ENCODE results near the gene ZBTB7C. TPM values are rescaled to one million over a fixed set of nuclear protein-coding genes. Genes with fewer than 3 reads are reported as not detected.

Gene ZBTB7C
- total RNA-seq, 2 donors from 2014 or later = not detected

GRCh38 chr18:48308027-48308635, 101.1 kb downstream of the ZBTB7C start:
- no peaks in the 10 kb centered on the region for H3K9me3 Mint-ChIP-seq
- no peaks in the 10 kb centered on the region for H3K36me3 Mint-ChIP-seq
- ATAC-seq = no peak

DNA sequence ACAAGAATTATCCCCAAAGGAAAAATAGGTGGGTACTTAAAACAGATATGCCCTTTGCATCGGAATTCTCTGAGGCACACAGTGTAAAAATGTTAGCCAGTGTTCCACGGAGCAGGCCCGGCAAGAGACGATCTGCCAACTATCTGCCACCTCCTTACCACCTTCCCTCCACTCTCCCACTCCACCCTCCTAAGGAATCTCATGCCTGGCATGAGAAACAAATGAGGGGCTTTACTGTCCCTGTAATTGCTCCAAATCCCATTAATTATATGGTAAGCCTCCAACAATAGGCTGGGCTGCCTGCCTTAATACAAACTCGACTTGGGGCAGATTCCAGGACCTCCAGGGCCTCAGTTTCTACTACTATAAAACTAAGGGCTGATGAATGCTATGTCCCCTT, 102.3 kb downstream of the ZBTB7C start:
- ATAC-seq (no peak), DNase-seq (ENCODE audit: low spot score in 2 of 2) (no peak)
- H3K9me3 Mint-ChIP-seq = no peaks in the 10 kb centered on the region
- H3K27ac Mint-ChIP-seq = no peak overlapping the region
- H3K36me3 Mint-ChIP-seq = no peaks in the 10 kb centered on the region

More at GRCh38 chr18:48308027-48308635, 101.1 kb downstream of the ZBTB7C start:
- H3K27ac Mint-ChIP-seq = no peak overlapping the region
- no peak for DNase-seq (ENCODE audit: low spot score in 2 of 2)

GRCh38 chr18:48304906-48305693, 104.1 kb downstream of the ZBTB7C start:
- DNase-seq (ENCODE audit: low spot score in 2 of 2) (no peak), ATAC-seq (no peak)
- Mint-ChIP-seq H3K36me3 (no peaks in the 10 kb centered on the region), H3K27ac (no peak overlapping the region), H3K9me3 (peaks cover 0 to 9% of the 10 kb centered on the region in 2 donors)

DNA sequence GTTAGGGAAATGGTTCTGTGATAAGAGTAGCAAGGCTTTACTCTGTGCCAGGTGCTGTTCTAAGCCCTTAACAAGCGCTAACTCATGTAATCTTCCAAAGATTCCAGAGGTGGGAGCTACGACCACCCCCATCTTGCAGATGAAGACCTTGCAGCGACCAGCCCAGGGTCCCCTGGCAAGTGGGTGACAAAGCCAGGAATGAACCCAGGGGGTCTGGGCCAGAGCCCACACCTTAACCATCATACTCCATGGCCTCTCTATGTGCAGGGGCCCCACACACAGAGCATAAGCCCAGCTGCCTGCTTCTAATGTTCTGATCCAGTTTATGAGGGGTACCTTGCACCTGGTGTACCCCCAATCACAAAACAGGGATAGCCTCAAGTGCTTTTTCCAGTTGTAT, 105.3 kb downstream of the ZBTB7C start:
- no peak for ATAC-seq
- Mint-ChIP-seq H3K27ac (no peak overlapping the region), H3K9me3 (peaks cover 0 to 9% of the 10 kb centered on the region in 2 donors), H3K36me3 (no peaks in the 10 kb centered on the region)
- DNase-seq (ENCODE audit: low spot score in 2 of 2) = no peak

- Mint-ChIP-seq H3K9me3 (peaks cover 0 to 9% of the 10 kb centered on the region in 2 donors), H3K36me3 (no peaks in the 10 kb centered on the region), H3K27ac (no peak overlapping the region)
- ATAC-seq = no peak
- no peak for DNase-seq (ENCODE audit: low spot score in 2 of 2)
Observed at GRCh38 chr18:48302736-48303135, 106.4 kb downstream of the ZBTB7C start.

DNA sequence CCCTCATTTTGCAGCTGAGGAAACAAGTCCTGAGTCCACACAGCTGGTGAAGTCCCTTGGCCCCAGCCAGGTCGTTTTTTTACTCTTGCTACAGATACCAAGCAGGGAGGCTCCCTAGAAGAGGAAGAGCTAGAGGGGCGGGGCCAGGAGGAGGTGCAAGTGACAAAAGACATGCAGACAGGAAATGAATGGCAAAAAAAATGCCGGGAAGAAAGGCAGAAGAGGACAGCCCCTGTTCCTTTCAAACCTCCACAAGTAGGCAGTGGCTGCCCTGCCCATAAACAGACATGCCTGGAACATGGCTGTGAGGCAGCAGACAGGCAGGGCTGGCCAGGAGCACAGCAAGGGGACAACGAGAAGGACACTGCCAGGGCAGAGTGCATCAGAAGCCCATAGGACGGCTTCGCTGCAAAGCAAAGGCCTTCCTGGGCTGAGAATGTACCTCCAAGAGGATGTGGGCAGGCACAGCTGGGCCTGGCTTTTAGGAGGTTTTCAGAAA, 108.7 kb downstream of the ZBTB7C start:
- ATAC-seq = peak; percentile 47 to 56
- H3K36me3 Mint-ChIP-seq = no peaks in the 10 kb centered on the region
- H3K27ac Mint-ChIP-seq = peak overlapping the region; percentile 47 to 85

GRCh38 chr18:48297139-48297538, 112.0 kb downstream of the ZBTB7C start:
- Mint-ChIP-seq H3K36me3 (no peaks in the 10 kb centered on the region), H3K9me3 (peaks cover 0 to 9% of the 10 kb centered on the region in 2 donors), H3K27ac (no peak overlapping the region)
- ATAC-seq = no peak
- no peak for DNase-seq (ENCODE audit: low spot score in 2 of 2)

More for the DNA sequence above, 108.7 kb downstream of the ZBTB7C start:
- DNase-seq (ENCODE audit: low spot score in 2 of 2) = peak in 1 of 2 donors; percentile 10
- H3K9me3 Mint-ChIP-seq = peaks cover 0 to 9% of the 10 kb centered on the region in 2 donors

DNA sequence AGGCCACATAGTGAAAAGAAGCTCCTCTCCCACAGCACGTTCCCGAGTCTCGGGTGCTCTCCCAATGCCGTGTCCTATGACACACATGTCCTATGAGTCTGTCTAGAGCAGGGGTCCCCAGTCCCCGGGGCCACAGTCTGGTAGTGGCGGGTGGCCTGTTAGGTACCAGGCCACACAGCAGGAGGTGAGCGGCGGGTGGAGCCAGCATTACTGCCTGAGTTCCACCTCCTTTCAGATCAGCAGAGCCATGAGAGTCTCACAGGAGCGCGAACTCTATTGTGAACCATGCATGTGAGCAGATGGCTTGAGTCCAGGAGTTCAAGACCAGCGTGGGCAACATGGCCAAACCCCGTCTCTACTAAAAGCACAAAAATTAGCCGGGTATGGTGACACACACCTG, 112.6 kb downstream of the ZBTB7C start:
- no peak for ATAC-seq
- H3K27ac Mint-ChIP-seq = peak overlapping the region in 1 of 2 donors; percentile 24

GRCh38 chr18:48295586-48296311, 113.4 kb downstream of the ZBTB7C start:
- DNase-seq (ENCODE audit: low spot score in 2 of 2) (no peak), ATAC-seq (no peak)
- Mint-ChIP-seq H3K36me3 (no peaks in the 10 kb centered on the region), H3K9me3 (peaks cover 0 to 6% of the 10 kb centered on the region in 2 donors), H3K27ac (no peak overlapping the region)

More for the DNA sequence above, 112.6 kb downstream of the ZBTB7C start:
- Mint-ChIP-seq H3K9me3 (peaks cover 0 to 9% of the 10 kb centered on the region in 2 donors), H3K36me3 (no peaks in the 10 kb centered on the region)
- no peak for DNase-seq (ENCODE audit: low spot score in 2 of 2)

DNA sequence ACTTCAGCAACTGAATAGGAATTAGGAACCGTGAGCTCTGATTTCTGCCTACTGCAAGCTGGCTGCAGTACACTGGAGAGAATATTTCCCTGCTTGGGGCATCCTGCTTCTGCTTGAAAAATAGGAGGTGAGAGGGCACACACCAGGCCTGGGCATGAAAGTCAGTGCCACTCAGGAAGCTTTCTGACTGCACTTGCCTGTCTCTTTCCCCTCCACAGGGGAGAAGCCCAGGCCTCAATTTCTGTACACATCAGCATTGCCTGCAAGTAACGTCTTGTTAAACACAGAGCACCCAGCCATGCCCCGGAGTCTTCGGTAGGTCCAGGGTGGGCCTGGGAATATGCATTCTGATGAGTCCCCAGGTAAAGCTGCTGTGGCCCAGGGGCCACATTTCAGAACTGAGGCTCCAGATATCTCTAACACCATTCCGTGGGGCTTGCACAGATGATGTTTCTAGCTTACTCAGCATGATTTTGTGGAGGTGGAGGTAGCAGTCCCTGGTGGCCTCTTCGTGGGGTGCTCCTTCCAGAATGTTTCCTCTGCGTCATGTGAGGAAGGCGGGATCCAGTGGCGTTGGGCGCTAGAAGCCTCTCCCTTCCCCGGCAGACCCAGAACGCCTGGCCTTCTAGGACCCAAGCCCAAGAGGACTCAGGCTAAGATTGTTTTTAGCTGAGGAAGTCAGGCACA, 114.1 kb downstream of the ZBTB7C start:
- Mint-ChIP-seq H3K9me3 (no peaks in the 10 kb centered on the region), H3K36me3 (no peaks in the 10 kb centered on the region), H3K27ac (no peak overlapping the region)
- DNase-seq (ENCODE audit: low spot score in 2 of 2) (no peak), ATAC-seq (no peak)

DNA sequence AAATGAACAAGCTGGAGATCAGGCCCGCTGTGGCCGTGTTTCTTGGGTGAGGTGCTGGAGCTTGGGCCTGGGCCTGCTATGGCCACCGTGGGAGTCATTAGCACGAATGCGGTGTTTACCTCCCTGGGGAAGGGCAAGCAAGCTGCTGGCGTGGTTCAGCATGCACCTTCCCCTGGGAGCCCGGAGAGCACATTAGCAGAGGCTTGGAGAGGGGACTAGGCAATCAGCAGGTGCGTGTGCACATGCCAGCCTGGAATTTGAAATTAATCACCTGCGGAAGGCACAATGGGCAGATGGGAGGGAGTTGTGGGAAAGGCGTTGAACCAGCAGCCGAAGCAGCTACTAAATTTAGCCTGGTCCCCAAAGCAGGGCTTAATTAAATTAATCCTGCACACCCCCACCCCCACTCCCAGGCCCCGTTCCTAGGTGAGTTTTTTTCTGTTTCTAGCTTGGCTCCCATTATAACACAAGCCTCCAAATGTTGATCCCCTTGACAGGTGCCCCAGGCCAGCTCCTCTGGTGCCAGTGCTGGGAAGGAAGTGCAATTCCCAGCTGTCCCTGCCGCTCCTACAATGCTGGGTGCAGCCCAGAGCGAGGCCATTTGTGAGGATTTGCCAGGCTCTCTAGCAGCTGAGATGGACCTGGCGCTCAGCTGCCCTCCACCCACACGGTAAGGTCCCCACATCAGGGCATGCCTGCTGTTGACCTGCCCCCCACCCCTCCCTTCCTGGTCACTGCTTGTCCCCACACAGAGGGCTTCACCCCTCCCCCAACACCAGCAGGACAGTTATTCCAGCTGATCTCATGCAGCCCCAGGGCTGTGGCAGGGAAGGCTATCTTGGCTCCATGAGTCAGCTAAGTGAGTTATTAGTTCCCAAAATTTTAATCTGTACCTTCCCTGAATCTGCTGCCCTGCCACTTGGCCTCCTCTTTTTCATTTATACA, 115.0 kb downstream of the ZBTB7C start:
- DNase-seq (ENCODE audit: low spot score in 2 of 2) (no peak), ATAC-seq (no peak)
- Mint-ChIP-seq H3K27ac (no peak overlapping the region), H3K36me3 (no peaks in the 10 kb centered on the region), H3K9me3 (no peaks in the 10 kb centered on the region)

- ATAC-seq = no peak
- DNase-seq (ENCODE audit: low spot score in 2 of 2) = no peak
- no peaks in the 10 kb centered on the region for H3K36me3 Mint-ChIP-seq
- H3K27ac Mint-ChIP-seq = no peak overlapping the region
- H3K9me3 Mint-ChIP-seq = no peaks in the 10 kb centered on the region
Observed at GRCh38 chr18:48292782-48293424, 116.3 kb downstream of the ZBTB7C start.

GRCh38 chr18:48292229-48292628, 117.0 kb downstream of the ZBTB7C start:
- Mint-ChIP-seq H3K27ac (no peak overlapping the region), H3K9me3 (no peaks in the 10 kb centered on the region), H3K36me3 (no peaks in the 10 kb centered on the region)
- DNase-seq (ENCODE audit: low spot score in 2 of 2) (no peak), ATAC-seq (no peak)

DNA sequence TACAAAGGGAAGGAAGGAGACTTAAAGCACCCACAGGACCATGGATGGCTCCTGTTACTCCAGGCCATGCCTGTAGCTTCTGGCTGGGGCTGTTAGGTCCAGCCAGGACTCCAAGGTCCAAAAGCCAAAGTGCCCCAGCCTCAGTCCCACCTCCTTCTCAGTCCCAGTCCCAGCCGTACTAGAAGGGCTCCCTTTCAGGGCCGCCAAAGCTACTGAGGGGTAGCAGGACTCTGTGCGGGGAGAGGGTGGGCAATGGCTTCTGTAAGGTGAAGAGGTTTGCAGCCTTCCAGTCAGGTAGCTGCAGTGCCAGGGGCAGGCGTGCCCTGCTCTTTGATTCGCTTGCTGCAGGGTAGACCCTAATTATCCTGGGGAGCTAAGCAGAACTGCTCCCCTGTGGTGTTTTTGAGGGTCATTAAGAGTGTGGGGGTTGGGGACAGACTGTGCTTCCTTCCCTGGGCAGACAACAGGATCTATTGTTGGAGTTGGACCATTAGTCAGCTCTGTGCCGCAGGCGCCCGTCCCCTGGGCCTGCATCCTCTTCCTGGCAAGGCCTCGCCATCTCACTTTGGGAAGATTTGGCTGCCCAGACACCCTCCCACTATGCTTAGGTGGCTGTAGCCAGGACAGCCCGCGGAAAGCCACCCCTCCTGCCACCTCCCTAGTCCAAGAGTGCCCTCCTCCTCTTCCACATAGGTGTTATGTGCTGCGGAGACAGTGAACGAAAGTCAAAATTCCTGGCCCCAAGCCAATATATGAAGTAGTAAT, 118.8 kb downstream of the ZBTB7C start:
- Mint-ChIP-seq H3K27ac (no peak overlapping the region), H3K36me3 (no peaks in the 10 kb centered on the region), H3K9me3 (peaks cover 0 to 6% of the 10 kb centered on the region in 2 donors)
- DNase-seq (ENCODE audit: low spot score in 2 of 2) (no peak), ATAC-seq (no peak)

GRCh38 chr18:48284743-48285142, 124.4 kb downstream of the ZBTB7C start:
- H3K36me3 Mint-ChIP-seq = no peaks in the 10 kb centered on the region
- no peak for ATAC-seq
- peaks cover 0 to 9% of the 10 kb centered on the region in 2 donors for H3K9me3 Mint-ChIP-seq

More at GRCh38 chr18:48284743-48285142, 124.4 kb downstream of the ZBTB7C start:
- H3K27ac Mint-ChIP-seq = no peak overlapping the region
- no peak for DNase-seq (ENCODE audit: low spot score in 2 of 2)
